Thoracic aorta (tissue), 2 donors: ENCODE results near the gene ITPR3. TPM values are rescaled to one million over a fixed set of nuclear protein-coding genes. Genes with fewer than 3 reads are reported as not detected.

Experiments used
- ATAC-seq: fragments of 150-250 bp; one replicate; pipeline ENCODE4 v1.8.0; 2017; ENCODE audit warnings: low read depth; ENCODE audit not compliant: insufficient number of reproducible peaks, low FRiP score
- DNase-seq: peaks from one replicate; pipeline ENCODE4 v3.0.0-alpha.2; 2020; ENCODE audit warnings: low spot score
- H3K27ac ChIP-seq, 2 donors: fragments of 200-600 bp; sonication (generic); 1 replicate in 1 of 2; 2 replicates in 1 of 2; pipeline ENCODE4 v1.5.1; 2016; ENCODE audit warnings: mild to moderate bottlenecking in 2 of 2, moderate library complexity in 2 of 2
- H3K27me3 ChIP-seq: fragments of 200-600 bp; sonication (generic); replicated peaks from 2 replicates; pipeline ENCODE4 v1.6.0; 2016; ENCODE audit warnings: mild to moderate bottlenecking; ENCODE audit not compliant: insufficient read depth
- H3K36me3 ChIP-seq: fragments of 200-600 bp; sonication (generic); one replicate; pipeline ENCODE4 v1.5.1; 2016
- H3K4me1 ChIP-seq, 2 donors: fragments of 200-600 bp; sonication (generic); 1 replicate in 1 of 2; 2 replicates in 1 of 2; pipeline versions ENCODE4 v1.5.1 to v1.6.0; 2016; ENCODE audit warnings: low read depth in 2 of 2, mild to moderate bottlenecking in 1 of 2; ENCODE audit not compliant: control insufficient read depth in 1 of 2
- H3K4me3 ChIP-seq: fragments of 200-600 bp; sonication (generic); 2 replicates; pipeline ENCODE4 v1.5.1; 2016; ENCODE audit warnings: mild to moderate bottlenecking
- H3K9me3 ChIP-seq: fragments of 200-600 bp; sonication (generic); 2 replicates; pipeline ENCODE4 v1.5.1; 2016
- total RNA-seq, 2 donors: library from RNA; depleted of rRNA; stranded (reverse); fragments of >200 nt; gene quantifications; one replicate each; pipeline versions ENCODE4 v1.1.0 to v1.2.3, GENCODE V29; 2016
- TF ChIP-seq, protein P1 (sequence below): fragments of 200-600 bp; sonication (generic); IDR thresholded peaks from one replicate; pipeline ENCODE4 v1.5.1; 2019; ENCODE audit warnings: antibody characterized with exemption

The ITPR3 gene
- total RNA-seq, 2 donors from 2014 or later, result 15.2 to 21.2 TPM

DNA sequence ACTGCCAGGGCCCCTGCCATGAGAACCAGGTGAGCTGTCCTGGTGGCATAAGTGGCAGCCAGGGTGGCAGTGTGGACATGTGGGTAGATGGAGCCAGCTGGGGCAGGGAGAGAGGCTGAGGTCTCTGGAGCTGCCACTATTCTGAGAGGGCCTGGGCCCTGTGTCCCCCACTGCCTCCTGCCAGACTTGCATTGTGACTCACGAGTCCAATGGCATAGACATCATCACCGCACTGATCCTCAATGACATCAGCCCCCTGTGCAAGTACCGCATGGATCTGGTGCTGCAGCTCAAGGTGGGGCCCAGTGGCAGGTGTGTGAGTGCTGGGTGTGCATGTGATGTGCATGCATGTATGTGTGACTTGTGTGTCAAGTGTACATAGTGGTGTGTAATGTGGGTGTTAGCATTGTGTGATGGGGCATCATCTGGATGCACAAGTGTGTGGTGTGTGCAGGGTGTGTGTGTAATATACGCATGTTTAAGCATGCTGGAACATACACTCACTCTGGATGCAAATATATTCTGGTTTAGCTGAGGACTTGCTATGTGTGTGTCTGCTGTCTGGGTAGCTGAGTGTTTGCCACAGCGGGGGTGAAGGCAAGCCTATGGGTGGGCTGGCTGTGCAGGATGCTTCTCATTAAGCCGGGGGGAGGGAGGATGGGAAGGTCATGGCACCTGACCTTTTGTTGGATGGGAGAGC, 65.3 kb downstream of the ITPR3 start:
- Histone ChIP-seq H3K4me1 (no peaks in the 10 kb centered on the region), H3K27me3 (no peaks in the 10 kb centered on the region), H3K36me3 (no peaks in the 10 kb centered on the region), H3K9me3 (no peaks in the 10 kb centered on the region), H3K27ac (no peak overlapping the region), H3K4me3 (no peak overlapping the region)
- no peak for DNase-seq
- no peak for ATAC-seq
- TF ChIP-seq, protein P1, sequence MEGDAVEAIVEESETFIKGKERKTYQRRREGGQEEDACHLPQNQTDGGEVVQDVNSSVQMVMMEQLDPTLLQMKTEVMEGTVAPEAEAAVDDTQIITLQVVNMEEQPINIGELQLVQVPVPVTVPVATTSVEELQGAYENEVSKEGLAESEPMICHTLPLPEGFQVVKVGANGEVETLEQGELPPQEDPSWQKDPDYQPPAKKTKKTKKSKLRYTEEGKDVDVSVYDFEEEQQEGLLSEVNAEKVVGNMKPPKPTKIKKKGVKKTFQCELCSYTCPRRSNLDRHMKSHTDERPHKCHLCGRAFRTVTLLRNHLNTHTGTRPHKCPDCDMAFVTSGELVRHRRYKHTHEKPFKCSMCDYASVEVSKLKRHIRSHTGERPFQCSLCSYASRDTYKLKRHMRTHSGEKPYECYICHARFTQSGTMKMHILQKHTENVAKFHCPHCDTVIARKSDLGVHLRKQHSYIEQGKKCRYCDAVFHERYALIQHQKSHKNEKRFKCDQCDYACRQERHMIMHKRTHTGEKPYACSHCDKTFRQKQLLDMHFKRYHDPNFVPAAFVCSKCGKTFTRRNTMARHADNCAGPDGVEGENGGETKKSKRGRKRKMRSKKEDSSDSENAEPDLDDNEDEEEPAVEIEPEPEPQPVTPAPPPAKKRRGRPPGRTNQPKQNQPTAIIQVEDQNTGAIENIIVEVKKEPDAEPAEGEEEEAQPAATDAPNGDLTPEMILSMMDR, result no peak

DNA sequence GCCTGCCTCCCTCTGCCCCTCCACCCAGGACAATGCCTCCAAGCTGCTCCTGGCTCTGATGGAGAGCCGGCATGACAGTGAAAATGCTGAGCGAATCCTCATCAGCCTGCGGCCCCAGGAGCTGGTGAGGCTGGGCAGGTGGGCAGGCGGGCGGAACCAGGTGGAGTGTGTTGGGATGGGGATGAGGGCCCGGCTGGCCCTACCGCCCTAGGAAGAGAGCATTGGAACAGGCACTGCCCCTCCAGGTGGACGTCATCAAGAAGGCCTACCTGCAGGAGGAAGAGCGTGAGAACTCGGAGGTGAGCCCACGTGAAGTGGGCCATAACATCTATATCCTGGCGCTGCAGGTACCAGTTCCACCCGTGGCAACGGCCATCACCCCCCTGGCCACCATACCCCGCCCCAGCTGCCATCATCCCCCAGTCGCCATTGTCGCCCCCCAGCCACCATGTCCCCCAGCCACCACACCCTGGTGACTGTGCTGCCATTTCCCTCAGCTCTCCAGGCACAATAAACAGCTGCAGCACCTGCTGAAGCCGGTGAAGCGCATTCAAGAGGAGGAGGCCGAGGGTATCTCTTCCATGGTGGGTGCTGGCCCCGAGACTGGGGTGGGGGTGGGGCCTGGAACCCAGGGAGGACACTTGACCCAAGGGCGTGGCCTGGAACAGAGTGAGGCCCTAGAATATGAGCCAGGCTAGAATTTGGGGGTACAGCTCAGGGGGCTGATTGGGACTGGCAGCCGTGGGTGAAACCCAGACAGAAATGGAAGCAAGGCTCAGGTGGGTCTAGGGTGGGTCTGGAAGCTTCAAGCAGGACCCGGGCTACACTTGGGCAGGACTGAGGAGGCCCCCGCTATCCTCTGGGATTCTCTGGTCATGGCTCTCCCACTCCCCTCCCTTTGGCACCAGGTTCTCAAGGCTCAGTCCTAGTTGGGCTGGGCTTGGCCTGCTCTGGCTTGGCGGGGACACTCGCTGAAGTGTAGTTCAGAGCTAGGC, 66.2 kb downstream of the ITPR3 start:
- ATAC-seq (no peak), DNase-seq (no peak)
- Histone ChIP-seq H3K36me3 (no peaks in the 10 kb centered on the region), H3K4me1 (peaks cover 0 to under 1% of the 10 kb centered on the region in 2 donors), H3K4me3 (no peak overlapping the region), H3K27ac (no peak overlapping the region), H3K27me3 (no peaks in the 10 kb centered on the region), H3K9me3 (no peaks in the 10 kb centered on the region)
- TF ChIP-seq, protein P1, result no peak

DNA sequence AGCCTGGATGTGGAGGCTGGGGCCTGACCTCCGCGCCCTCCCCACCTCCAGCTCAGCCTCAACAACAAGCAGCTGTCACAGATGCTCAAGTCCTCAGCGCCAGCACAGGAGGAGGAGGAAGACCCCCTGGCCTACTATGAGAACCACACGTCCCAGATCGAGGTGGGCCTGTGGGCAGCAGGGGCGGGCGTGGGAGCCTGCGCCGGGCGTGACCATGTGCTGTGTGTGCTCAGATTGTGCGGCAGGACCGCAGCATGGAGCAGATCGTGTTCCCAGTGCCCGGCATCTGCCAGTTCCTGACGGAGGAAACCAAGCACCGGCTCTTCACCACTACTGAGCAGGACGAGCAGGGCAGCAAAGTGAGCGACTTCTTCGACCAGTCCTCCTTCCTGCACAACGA, 66.9 kb downstream of the ITPR3 start:
- H3K4me3 ChIP-seq, result no peak overlapping the region
- ATAC-seq (no peak), DNase-seq (no peak)
- H3K4me1 ChIP-seq, result peaks cover 0 to 4% of the 10 kb centered on the region in 2 donors
- H3K27ac ChIP-seq, result no peak overlapping the region
- no peaks in the 10 kb centered on the region for H3K27me3 ChIP-seq
- no peaks in the 10 kb centered on the region for H3K36me3 ChIP-seq
- TF ChIP-seq, protein P1, result no peak
- no peaks in the 10 kb centered on the region for H3K9me3 ChIP-seq

DNA sequence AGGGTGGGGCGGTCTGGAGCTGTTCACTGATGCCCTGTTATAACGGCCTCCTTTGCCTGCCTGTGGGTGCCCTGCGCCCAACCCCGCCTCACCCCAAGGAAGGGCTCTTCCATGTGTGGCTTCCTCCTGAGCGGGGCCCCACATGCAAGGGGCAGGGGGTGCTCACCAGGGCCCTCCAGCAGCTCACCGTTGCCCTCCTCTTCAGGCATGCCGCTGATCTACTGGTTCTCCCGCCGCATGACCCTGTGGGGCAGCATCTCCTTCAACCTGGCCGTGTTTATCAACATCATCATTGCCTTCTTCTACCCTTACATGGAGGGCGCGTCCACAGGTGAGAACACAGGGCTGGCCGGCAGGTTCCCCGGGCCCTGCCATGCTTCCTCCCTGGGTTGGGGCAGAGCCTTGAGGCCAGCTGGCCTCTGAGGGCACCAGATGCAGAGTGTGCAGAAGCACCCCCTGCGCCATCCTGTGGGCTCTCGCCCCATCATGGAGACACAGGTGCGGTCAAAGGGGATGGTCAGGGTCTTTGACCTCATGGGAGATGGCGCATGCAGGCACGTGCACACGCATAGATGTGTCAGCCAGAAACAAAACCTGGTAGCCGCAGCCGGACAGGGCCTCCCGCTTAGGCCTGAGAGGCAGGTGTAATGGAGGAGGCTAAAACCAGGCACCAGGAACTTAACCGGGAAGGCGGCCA, 67.5 kb downstream of the ITPR3 start:
- ATAC-seq (no peak), DNase-seq (no peak)
- Histone ChIP-seq H3K9me3 (no peaks in the 10 kb centered on the region), H3K4me1 (peaks cover 0 to 4% of the 10 kb centered on the region in 2 donors), H3K4me3 (no peak overlapping the region), H3K27ac (no peak overlapping the region), H3K36me3 (no peaks in the 10 kb centered on the region), H3K27me3 (no peaks in the 10 kb centered on the region)
- TF ChIP-seq, protein P1, result no peak

DNA sequence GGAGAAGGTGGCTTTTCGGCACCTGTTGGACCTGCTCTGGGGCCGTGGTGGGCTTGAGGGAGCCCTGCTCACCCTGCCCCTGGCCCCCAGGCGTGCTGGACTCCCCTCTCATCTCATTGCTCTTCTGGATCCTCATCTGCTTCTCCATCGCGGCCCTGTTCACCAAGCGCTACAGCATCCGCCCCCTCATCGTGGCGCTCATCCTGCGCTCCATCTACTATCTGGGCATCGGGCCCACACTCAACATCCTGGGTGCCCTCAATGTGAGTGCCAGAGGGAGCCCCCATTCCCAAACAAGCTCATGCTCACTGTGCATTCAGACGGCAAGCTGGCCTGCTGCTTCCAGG, 68.0 kb downstream of the ITPR3 start:
- Histone ChIP-seq H3K36me3 (no peaks in the 10 kb centered on the region), H3K4me1 (peaks cover 0 to 4% of the 10 kb centered on the region in 2 donors), H3K4me3 (no peak overlapping the region), H3K27me3 (no peaks in the 10 kb centered on the region), H3K9me3 (no peaks in the 10 kb centered on the region), H3K27ac (no peak overlapping the region)
- DNase-seq (no peak), ATAC-seq (no peak)
- TF ChIP-seq, protein P1, result no peak
